ENCODE results near the gene BAAT.

- no peak for TF ChIP-seq POLR2AphosphoS5 (IDR thresholded peaks at IDR 0.05; ENCODE audit: low read depth, low read length)
- no peak for TF ChIP-seq POLR2A (IDR thresholded peaks at IDR 0.05; ENCODE audit: insufficient read depth in 1 of 2, low read depth in 2 of 2, low read length in 2 of 2)
- TF ChIP-seq ZNF513 (CRISPR knock-in tag; conservative IDR thresholded peaks at IDR 0.05) = no peak
- no peak for TF ChIP-seq RBM22 (optimal IDR thresholded peaks at IDR 0.05; ENCODE audit: low read length)
Measured at GRCh38 chr9:101317735-101318134, 67.1 kb downstream of the BAAT start.

Data from HepG2 (cell line).